Liver (tissue), 9 donors: ENCODE measurements around the gene DNAH6. TPM values are rescaled to one million over a fixed set of nuclear protein-coding genes. Genes with fewer than 3 reads are reported as not detected.

ENCODE experiments used
- DNase-seq: peaks from one replicate; pipeline ENCODE4 v3.0.0-alpha.2; 2017; ENCODE audit warnings: low spot score
- H3K27ac ChIP-seq, 2 donors: one replicate each; pipeline ENCODE4 v1.7.0; 2013; ENCODE audit warnings: inconsistent platforms in 2 of 2, low read length in 2 of 2, control low read depth in 1 of 2, low read depth in 1 of 2, mild to moderate bottlenecking in 1 of 2
- H3K27me3 ChIP-seq, 4 donors: one replicate each; pipeline versions ENCODE4 v1.6.1 to v1.7.0; 2013; ENCODE audit warnings: low read length in 3 of 4, inconsistent platforms in 1 of 4, mild to moderate bottlenecking in 1 of 4, moderate library complexity in 1 of 4; ENCODE audit not compliant: control insufficient read depth in 4 of 4, insufficient read depth in 4 of 4
- H3K36me3 ChIP-seq, 4 donors: one replicate each; pipeline versions ENCODE4 v1.6.1 to v1.7.0; 2013; ENCODE audit warnings: low read length in 3 of 4, mild to moderate bottlenecking in 3 of 4, low read depth in 1 of 4, moderate library complexity in 1 of 4; ENCODE audit not compliant: control insufficient read depth in 4 of 4, insufficient read depth in 3 of 4
- H3K4me1 ChIP-seq, 4 donors: one replicate each; pipeline versions ENCODE4 v1.6.1 to v1.7.0; 2013; ENCODE audit warnings: low read length in 3 of 4, mild to moderate bottlenecking in 3 of 4, moderate library complexity in 1 of 4; ENCODE audit not compliant: control insufficient read depth in 4 of 4, insufficient read depth in 4 of 4
- H3K4me3 ChIP-seq, 3 donors: one replicate each; pipeline versions ENCODE4 v1.6.1 to v1.7.0; 2013; ENCODE audit warnings: low read length in 3 of 3, control low read depth in 1 of 3, low read depth in 1 of 3, mild to moderate bottlenecking in 1 of 3
- H3K9ac ChIP-seq, 2 donors: one replicate each; pipeline ENCODE4 v1.7.0; 2013; ENCODE audit warnings: low read length in 2 of 2, mild to moderate bottlenecking in 2 of 2, moderate library complexity in 2 of 2, control low read depth in 1 of 2, low read depth in 1 of 2
- H3K9me3 ChIP-seq, 4 donors: one replicate each; pipeline versions ENCODE4 v1.6.1 to v1.7.0; 2013; ENCODE audit warnings: low read length in 3 of 4; ENCODE audit not compliant: control insufficient read depth in 4 of 4
- CTCF ChIP-seq: fragments of 150-350 bp; IDR thresholded peaks from 2 replicates; pipeline ENCODE4 v1.5.1; 2017; ENCODE audit warnings: improper control_type of control experiment, low read depth, low read length; ENCODE audit not compliant: missing input control
- EGR1 ChIP-seq, 2 donors: IDR thresholded peaks; 2 replicates each; pipeline ENCODE4 v1.6.1; 2016 to 2018; ENCODE audit warnings: antibody characterized with exemption in 2 of 2, low read depth in 2 of 2
- FOXA1 ChIP-seq: IDR thresholded peaks from 2 replicates; pipeline ENCODE4 v1.6.1; 2016; ENCODE audit warnings: antibody characterized with exemption
- FOXA2 ChIP-seq: IDR thresholded peaks from 2 replicates; pipeline ENCODE4 v1.6.1; 2016; ENCODE audit warnings: antibody characterized with exemption
- HNF4A ChIP-seq, 2 donors: conservative IDR thresholded peaks; 2 replicates each; pipeline ENCODE4 v1.6.1; 2016; ENCODE audit warnings: antibody characterized with exemption in 2 of 2, mild to moderate bottlenecking in 2 of 2
- JUND ChIP-seq, 2 donors: IDR thresholded peaks; 2 replicates each; pipeline ENCODE4 v1.6.1; 2016; ENCODE audit warnings: antibody characterized with exemption in 2 of 2
- MAX ChIP-seq: IDR thresholded peaks from 2 replicates; pipeline ENCODE4 v1.6.1; 2016; ENCODE audit warnings: antibody characterized with exemption
- NR2F2 ChIP-seq: IDR thresholded peaks from 2 replicates; pipeline ENCODE4 v1.6.1; 2016; ENCODE audit warnings: antibody characterized with exemption
- SP1 ChIP-seq: IDR thresholded peaks from 2 replicates; pipeline ENCODE4 v1.6.1; 2018; ENCODE audit warnings: antibody characterized with exemption, mild to moderate bottlenecking
- YY1 ChIP-seq: IDR thresholded peaks from 2 replicates; pipeline ENCODE4 v1.6.1; 2016; ENCODE audit warnings: antibody characterized with exemption, mild to moderate bottlenecking
- ZBTB33 ChIP-seq: IDR thresholded peaks from 2 replicates; pipeline ENCODE4 v1.6.1; 2016; ENCODE audit warnings: antibody characterized with exemption
- WGBS: extraction: QIAGEN DNeasy Blood & Tissue Kit; methylation state at CpG from one replicate; pipeline ENCODE4 v1.1.7; 2013; 5-methylcytosine and 5-hydroxymethylcytosine counted together
- polyA plus RNA-seq, 2 donors: library from polyadenylated mRNA; stranded (reverse) in 1 of 2; unstranded in 1 of 2; fragments of 200-250 nt in 1 of 2; fragments of >200 nt in 1 of 2; fragmentation: Nextera tagmentation in 1 of 2; extraction: Ambion mirVana in 1 of 2; gene quantifications; one replicate each; pipeline versions ENCODE4 v1.2.1 to v1.2.3, GENCODE V29; 2013 to 2015
- total RNA-seq, 2 donors: library from RNA; depleted of rRNA; stranded (reverse); fragments of >200 nt; gene quantifications; one replicate each; pipeline ENCODE4 v1.2.3, GENCODE V29; 2014
- donor health status: healthy.
- donor health status: healthy.
- donor health status: healthy.
- donor health status: healthy.
- donor health status: healthy.

DNAH6 gene
- total and polyA plus RNA-seq, 4 donors = 0.32 to 1.6 (median 0.59) TPM

GRCh38 chr2:84697895-84698294 lies 181.6 kb downstream of the DNAH6 start:
- Histone ChIP-seq H3K4me1 (no peaks in the 10 kb centered on the region), H3K36me3 (peaks cover 0 to 5% (median 1%) of the 10 kb centered on the region in 4 donors), H3K27me3 (no peaks in the 10 kb centered on the region), H3K4me3 (no peak overlapping the region), H3K9ac (no peak overlapping the region), H3K9me3 (no peaks in the 10 kb centered on the region), H3K27ac (no peak overlapping the region)
- TF ChIP-seq FOXA2 (no peak), FOXA1 (no peak)
- 87% methylated on average over 2 of the region's 2 CpGs for WGBS
- DNase-seq = no peak

GRCh38 chr2:84700006-84700405 lies 183.7 kb downstream of the DNAH6 start:
- no peak for DNase-seq
- no peak overlapping the region for H3K4me3 ChIP-seq
- no peak overlapping the region for H3K27ac ChIP-seq
- H3K36me3 ChIP-seq = peaks cover 0 to 2% (median 1%) of the 10 kb centered on the region in 4 donors
- TF ChIP-seq YY1 (no peak), EGR1 (IDR thresholded peaks at IDR 0.05; ENCODE audit: low read depth in 2 of 2) (no peak), NR2F2 (no peak), MAX (no peak), HNF4A (conservative IDR thresholded peaks at IDR 0.05) (no peak), ZBTB33 (no peak), JUND (IDR thresholded peaks at IDR 0.05) (no peak), CTCF (no peak)
- no peak overlapping the region for H3K9ac ChIP-seq
- H3K4me1 ChIP-seq = peaks cover 0 to 10% (median 6%) of the 10 kb centered on the region in 4 donors
- no peaks in the 10 kb centered on the region for H3K9me3 ChIP-seq
- H3K27me3 ChIP-seq = no peaks in the 10 kb centered on the region
- 96% methylated on average over 3 of the region's 3 CpGs for WGBS

GRCh38 chr2:84701880-84702279 lies 185.6 kb downstream of the DNAH6 start:
- Histone ChIP-seq H3K27me3 (no peaks in the 10 kb centered on the region), H3K9me3 (no peaks in the 10 kb centered on the region), H3K4me1 (peaks cover 0 to 20% (median 11%) of the 10 kb centered on the region in 4 donors), H3K9ac (no peak overlapping the region), H3K27ac (no peak overlapping the region), H3K4me3 (no peak overlapping the region), H3K36me3 (peaks cover 0 to 2% (median 1%) of the 10 kb centered on the region in 4 donors)
- 83% methylated on average over 1 of the region's 1 CpG for whole genome bisulfite sequencing
- no peak for DNase-seq
- TF ChIP-seq ZBTB33 = no peak
- TF ChIP-seq SP1 = no peak
